Activated CD4-positive, CD25-positive, alpha-beta regulatory T cell treated with anti-CD3 and anti-CD28 coated beads, Interleukin-2, amount 50 U/mL, for 16 hours (primary cell): ENCODE data around the gene ABHD1.

Source experiments
- DNase-seq: peaks from one replicate; pipeline ENCODE4 v3.0.0-alpha.2; 2020; ENCODE audit warnings: low read depth, low spot score

ABHD1 gene

DNA sequence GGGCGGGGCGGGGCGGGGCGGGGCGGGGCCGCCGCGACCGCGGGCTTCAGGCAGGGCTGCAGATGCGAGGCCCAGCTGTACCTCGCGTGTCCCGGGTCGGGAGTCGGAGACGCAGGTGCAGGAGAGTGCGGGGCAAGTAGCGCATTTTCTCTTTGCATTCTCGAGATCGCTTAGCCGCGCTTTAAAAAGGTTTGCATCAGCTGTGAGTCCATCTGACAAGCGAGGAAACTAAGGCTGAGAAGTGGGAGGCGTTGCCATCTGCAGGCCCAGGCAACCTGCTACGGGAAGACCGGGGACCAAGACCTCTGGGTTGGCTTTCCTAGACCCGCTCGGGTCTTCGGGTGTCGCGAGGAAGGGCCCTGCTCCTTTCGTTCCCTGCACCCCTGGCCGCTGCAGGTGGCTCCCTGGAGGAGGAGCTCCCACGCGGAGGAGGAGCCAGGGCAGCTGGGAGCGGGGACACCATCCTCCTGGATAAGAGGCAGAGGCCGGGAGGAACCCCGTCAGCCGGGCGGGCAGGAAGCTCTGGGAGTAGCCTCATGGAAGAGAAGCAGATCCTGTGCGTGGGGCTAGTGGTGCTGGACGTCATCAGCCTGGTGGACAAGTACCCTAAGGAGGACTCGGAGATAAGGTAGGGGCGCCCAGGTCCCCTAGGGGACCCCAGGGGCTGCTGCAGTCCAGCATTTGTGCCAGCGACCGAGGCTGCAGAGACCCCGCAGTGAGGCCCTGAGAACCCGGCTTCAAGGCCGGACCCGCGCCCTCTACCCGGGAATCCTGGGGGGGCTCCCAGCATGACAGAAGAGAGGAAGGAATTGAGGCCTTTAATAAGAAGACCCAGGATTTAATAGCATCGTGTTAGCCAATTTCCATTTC is 36.7 kb upstream of the ABHD1 start, which contains the start of gene KHK:
TSS of gene KHK (plus strand) at position 49 of the 870 bp plus-strand sequence. CDS start at position 537, 488 bp downstream.
- DNase-seq = no peak

DNA sequence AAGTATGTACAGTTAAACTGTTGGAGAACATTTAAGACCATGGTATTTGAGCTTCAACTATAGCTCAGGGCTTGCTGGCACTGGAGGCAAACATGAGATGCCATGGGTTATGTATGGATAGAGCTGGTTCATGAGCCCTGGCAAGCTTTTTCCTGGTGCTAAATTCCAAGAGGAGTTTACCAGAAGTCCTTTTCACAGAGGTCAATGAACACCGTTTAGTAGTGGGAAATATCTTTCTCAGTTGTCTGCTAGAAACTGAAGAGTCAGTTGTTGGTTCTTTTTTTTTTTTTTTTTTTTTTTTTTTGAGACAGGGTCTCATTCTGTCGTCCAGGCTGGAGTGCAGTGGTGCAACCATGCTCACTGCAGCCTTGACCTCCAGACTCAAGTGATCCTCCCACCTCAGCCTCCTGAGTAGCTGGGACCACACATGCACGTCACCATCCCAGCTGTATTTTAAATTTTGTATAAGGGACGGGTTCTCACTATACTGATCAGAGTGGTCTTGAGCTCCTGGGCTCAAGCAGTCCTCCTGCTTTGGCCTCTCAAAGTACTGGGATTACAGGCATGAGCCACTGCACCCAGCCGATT is 35.7 kb upstream of the ABHD1 start:
- DNase-seq = no peak

- DNase-seq = no peak
These were observed 35.0 kb upstream of the ABHD1 start for GRCh38 chr2:27088634-27089033.

GRCh38 chr2:27089111-27089954 is 34.3 kb upstream of the ABHD1 start:
- no peak for DNase-seq

- DNase-seq = no peak
These were observed 31.6 kb upstream of the ABHD1 start for GRCh38 chr2:27091746-27092695.

DNA sequence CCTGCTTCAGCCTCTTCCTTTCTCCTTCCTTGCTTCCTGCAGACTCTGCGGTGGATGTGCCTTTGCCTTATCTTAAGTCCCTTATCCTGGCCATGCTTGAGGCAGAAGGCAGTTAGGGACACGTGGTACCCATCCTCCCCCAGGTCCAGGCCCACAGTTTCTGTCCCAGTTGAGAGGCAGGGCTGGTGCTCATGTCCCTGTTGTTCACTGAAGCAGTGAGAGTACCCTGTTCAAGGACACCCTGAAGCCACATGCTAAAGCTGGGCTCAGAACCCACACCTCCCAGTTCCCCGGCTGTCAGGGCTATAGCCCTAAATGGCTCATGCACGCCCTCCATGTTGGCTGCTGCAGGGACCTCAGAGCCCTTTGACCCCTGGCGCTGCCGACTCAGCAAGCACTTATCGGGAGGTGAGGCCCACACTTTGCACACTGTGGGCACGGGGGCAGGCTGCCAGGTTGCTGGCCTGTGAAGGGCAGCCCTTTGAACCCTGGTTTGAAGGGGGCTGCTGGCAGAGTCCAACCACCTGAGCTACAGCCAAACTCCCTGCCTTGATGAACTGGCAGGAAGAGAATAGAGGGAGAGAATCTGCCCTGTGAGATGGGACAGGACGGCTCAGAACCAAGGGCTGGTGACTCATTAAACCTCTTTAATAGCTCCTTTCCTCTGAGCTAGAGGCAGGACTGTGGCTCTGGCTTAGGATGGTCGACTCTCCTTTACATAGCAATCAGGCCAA is 30.8 kb upstream of the ABHD1 start:
- DNase-seq = no peak

DNA sequence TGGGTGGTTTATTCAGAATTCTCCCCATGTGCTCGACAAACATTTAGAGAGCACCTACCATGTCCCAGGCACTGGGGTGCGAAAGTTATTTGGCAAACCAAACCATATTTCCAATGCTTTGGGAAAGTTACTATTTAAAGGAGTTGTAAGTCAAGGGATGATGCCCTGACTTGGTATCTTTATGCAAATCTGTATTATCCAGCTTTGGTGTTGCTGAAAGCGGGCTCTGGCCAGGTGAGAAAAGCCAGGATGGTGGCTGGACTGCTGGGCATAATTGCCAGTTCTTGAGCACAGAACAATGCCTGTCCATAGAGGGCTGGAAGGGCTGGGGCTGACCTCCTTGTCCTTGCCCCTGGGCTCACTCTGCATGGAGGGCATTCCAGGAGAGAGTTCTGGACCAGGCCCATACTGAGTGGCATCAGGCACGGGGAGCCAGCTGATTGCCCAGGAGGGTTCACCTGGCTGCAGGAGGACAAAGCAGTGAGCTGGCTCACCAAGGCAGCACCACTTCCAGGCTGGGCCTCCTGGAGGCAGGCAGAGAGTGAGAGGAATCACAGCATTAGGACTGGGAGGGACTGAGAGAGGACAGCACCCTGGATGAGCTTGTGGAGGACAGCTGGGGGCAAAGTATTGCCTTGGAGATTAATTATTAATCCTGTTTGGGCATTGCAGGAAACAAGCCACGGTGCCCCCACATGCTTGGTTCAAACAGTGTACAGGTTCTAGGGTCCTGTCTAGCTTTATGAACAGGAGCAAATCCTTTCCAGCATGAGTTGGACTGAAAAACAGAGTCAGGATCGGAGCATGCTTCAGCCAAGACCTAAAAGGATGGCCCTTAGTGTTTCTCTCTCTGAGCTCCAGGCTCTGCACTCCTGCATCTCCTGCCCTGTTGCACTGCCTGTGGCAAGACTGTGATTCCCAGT is 29.9 kb upstream of the ABHD1 start:
- no peak for DNase-seq

GRCh38 chr2:27094353-27094984 is 29.1 kb upstream of the ABHD1 start:
- no peak for DNase-seq

GRCh38 chr2:27095427-27095744 is 28.2 kb upstream of the ABHD1 start:
- DNase-seq = no peak

DNA sequence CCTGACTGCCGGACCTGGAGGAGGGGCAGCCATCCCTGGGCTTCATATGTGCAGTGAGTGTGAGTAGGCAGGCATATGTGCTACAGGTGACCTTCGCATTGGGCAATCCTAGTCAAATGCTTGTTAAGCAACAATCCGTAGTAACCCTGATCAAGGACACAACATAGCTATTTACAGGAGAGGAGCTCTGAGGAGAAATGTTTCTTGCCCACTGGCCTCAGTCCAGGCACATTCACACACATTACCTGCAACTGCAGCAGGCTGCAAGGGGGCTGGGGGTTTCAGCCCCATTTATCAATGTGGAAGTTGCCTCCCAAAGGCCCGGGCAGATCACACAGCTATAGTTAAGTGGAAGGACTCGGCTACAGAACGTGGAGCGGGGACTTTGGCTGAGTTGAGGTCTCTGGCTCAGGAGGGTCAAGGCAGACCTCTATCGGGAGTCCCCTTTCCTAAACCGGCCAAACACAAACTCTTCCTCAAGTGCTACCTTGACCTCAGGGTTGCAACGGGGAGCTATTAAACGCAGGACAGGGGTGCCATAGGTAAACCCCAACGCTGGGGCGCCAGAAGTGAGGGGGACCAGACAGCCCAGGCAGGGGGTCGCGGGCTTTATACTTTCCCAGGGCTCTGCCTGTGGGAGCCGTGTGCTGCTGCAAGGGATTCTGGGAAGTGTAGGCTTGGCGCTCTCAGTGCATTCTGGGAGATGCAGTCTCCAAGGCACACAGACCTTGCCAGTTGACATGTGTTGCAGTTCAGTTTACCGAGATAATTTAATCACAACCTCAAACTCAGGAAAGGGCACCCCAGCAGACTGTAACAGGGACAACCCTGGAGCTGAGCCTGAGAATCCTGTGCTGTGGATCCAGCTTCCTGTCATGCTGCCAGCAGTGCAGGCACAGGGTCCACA is 27.6 kb upstream of the ABHD1 start:
- no peak for DNase-seq

- DNase-seq = no peak
These were observed 26.8 kb upstream of the ABHD1 start for GRCh38 chr2:27096748-27097297.

DNA sequence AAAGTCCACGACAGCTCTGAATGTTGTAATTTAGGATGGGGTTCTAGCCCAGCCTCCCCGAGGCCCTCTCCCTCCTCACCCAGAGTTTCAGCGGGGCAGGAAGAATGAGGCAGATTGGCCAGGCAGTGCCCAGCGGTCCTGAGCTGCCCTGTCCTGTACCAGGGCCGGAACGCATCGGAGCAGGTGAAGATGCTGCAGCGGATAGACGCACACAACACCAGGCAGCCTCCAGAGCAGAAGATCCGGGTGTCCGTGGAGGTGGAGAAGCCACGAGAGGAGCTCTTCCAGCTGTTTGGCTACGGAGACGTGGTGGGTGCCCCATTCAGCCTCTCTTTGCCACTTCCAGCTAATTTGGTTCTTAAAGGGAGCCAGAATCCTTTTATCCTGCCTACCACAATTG is 26.3 kb upstream of the ABHD1 start:
- no peak for DNase-seq

- DNase-seq = no peak
These were observed 24.2 kb upstream of the ABHD1 start for GRCh38 chr2:27099334-27099955.

GRCh38 chr2:27100036-27100435 is 23.6 kb upstream of the ABHD1 start:
- DNase-seq = no peak

DNA sequence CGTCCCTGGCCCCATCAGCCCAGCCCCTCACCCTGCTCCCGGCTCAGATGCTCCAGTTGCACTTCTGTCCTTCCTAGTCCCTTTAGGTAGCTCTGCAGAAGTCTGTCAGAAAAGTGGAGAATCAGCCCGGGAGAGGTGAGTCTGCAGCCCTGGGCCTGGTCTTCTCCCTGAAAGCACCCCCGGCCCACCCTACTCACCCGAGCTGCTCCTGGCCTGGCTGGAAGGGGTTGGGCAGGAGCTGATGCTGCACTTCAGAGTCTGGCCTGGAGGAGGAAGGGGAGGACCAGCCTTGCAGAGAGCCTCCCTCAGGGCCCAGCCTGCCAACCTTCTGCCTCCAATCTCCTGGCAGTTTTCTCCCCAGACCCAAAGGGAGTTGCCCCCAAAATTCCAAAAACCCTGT is 21.3 kb upstream of the ABHD1 start:
- no peak for DNase-seq

DNA sequence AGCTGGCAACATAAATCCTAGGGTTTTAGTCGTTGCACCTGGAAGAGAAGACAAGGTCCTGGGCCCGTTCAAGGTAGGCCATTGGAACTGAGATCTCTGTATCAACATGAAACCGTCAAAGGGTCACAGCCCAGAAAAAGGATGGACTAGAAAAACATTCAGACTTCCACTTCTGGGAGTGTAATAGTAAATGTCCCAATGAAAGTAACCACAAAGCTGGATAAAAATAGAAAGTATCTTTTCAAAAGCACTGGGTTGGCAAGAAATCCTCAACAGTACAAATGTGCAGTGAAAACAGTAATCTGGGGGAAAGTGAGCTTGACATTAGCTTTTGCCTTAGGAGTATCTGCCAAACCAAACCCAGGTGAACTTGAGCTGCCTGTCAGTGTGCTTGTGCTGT is 17.6 kb upstream of the ABHD1 start:
- DNase-seq = no peak

- DNase-seq = no peak
These were observed 15.4 kb upstream of the ABHD1 start for GRCh38 chr2:27108221-27108620.
